Naive B cell (primary cell): ENCODE data around the gene HS6ST2. TPM values are rescaled to one million over a fixed set of nuclear protein-coding genes. Genes with fewer than 3 reads are reported as not detected.
"Not testable (repeated sequence)": the region's sequence is repeated elsewhere in the genome, so short reads cannot be mapped to it uniquely, and the experiment has no call there.

Experiments
- ATAC-seq, 2 donors: fragments of 150-1000 bp; cut with Tn5 transposase; 2 replicates each; pipeline ENCODE4 v1.10.0; 2021; ENCODE audit warnings: low read depth in 2 of 2, mild to moderate bottlenecking in 2 of 2, moderate library complexity in 2 of 2
- DNase-seq: peaks from one replicate; pipeline ENCODE4 v3.0.0; 2022
- H3K27ac Mint-ChIP-seq, 6 donors: one replicate each; pipeline ENCODE4 v1.8.0; 2020 to 2022; ENCODE audit warnings: mild to moderate bottlenecking in 6 of 6, mixed read lengths in 6 of 6, moderate library complexity in 5 of 6, inconsistent platforms in 2 of 6
- H3K27me3 Mint-ChIP-seq, 3 donors: one replicate each; pipeline ENCODE4 v1.8.0; 2021 to 2022; ENCODE audit warnings: mixed read lengths in 3 of 3, mild to moderate bottlenecking in 1 of 3
- H3K36me3 Mint-ChIP-seq, 2 donors: one replicate each; pipeline ENCODE4 v1.8.0; 2020 to 2022; ENCODE audit warnings: mixed read lengths in 2 of 2, inconsistent platforms in 1 of 2, mild to moderate bottlenecking in 1 of 2
- H3K4me1 Mint-ChIP-seq, 3 donors: one replicate each; pipeline ENCODE4 v1.8.0; 2020 to 2022; ENCODE audit warnings: mixed read lengths in 3 of 3, inconsistent platforms in 1 of 3, mild to moderate bottlenecking in 1 of 3, moderate library complexity in 1 of 3
- H3K4me3 Mint-ChIP-seq, 8 donors: one replicate each; pipeline ENCODE4 v1.8.0; 2020 to 2022; ENCODE audit warnings: mild to moderate bottlenecking in 8 of 8, mixed read lengths in 8 of 8, moderate library complexity in 8 of 8, inconsistent platforms in 2 of 8
- H3K9me3 Mint-ChIP-seq, 7 donors: one replicate each; pipeline ENCODE4 v1.8.0; 2020 to 2022; ENCODE audit warnings: mixed read lengths in 7 of 7, mild to moderate bottlenecking in 5 of 7, inconsistent platforms in 2 of 7, moderate library complexity in 1 of 7
- polyA plus RNA-seq, 6 donors: library from polyadenylated mRNA; unstranded; fragments of 300-500 nt; fragmentation: Illumina TruSeq; gene quantifications; one replicate each; pipeline ENCODE4 v1.2.3, GENCODE V29; 2021; ENCODE audit warnings: low read depth in 6 of 6

HS6ST2 gene
- polyA plus RNA-seq, 6 donors from 2014 or later, result not detected

GRCh38 chrX:132957211-132958090 is 978 bp downstream of the HS6ST2 start:
- Mint-ChIP-seq H3K27me3 (peaks cover 23 to 52% (median 32%) of the 10 kb centered on the region in 3 donors), H3K4me3 (peak overlapping the region in 5 of 8 donors; percentile 37 to 66 (median 51)), H3K4me1 (peaks cover 0 to 13% (median 5%) of the 10 kb centered on the region in 3 donors), H3K27ac (no peak overlapping the region), H3K9me3 (peaks cover 0 to 4% (median 0%) of the 10 kb centered on the region in 7 donors), H3K36me3 (peaks cover 0 to 8% of the 10 kb centered on the region in 2 donors)
- ATAC-seq (no peak), DNase-seq (no peak)

GRCh38 chrX:132956421-132957210 is 1.8 kb downstream of the HS6ST2 start:
- no peak overlapping the region for H3K27ac Mint-ChIP-seq
- peaks cover 0 to 8% of the 10 kb centered on the region in 2 donors for H3K36me3 Mint-ChIP-seq
- peak overlapping the region in 5 of 8 donors; percentile 38 to 66 (median 55) for H3K4me3 Mint-ChIP-seq
- no peak for ATAC-seq
- no peak for DNase-seq
- H3K4me1 Mint-ChIP-seq, result peaks cover 0 to 13% (median 5%) of the 10 kb centered on the region in 3 donors
- peaks cover 0 to 4% (median 0%) of the 10 kb centered on the region in 7 donors for H3K9me3 Mint-ChIP-seq
- peaks cover 19 to 52% (median 32%) of the 10 kb centered on the region in 3 donors for H3K27me3 Mint-ChIP-seq

- peak overlapping the region in 5 of 8 donors; percentile 23 to 70 (median 59) for H3K4me3 Mint-ChIP-seq
- peaks cover 24 to 51% (median 32%) of the 10 kb centered on the region in 3 donors for H3K27me3 Mint-ChIP-seq
- peaks cover 0 to 8% of the 10 kb centered on the region in 2 donors for H3K36me3 Mint-ChIP-seq
- H3K9me3 Mint-ChIP-seq, result peaks cover 0 to 4% (median 0%) of the 10 kb centered on the region in 7 donors
- ATAC-seq (no peak), DNase-seq (no peak)
- peaks cover 0 to 13% (median 5%) of the 10 kb centered on the region in 3 donors for H3K4me1 Mint-ChIP-seq
- H3K27ac Mint-ChIP-seq, result no peak overlapping the region
Measured at GRCh38 chrX:132955690-132956089, 2.7 kb downstream of the HS6ST2 start.

GRCh38 chrX:132954323-132954722 is 4.1 kb downstream of the HS6ST2 start:
- no peak for DNase-seq
- peaks cover 0 to 13% (median 5%) of the 10 kb centered on the region in 3 donors for H3K4me1 Mint-ChIP-seq

DNA sequence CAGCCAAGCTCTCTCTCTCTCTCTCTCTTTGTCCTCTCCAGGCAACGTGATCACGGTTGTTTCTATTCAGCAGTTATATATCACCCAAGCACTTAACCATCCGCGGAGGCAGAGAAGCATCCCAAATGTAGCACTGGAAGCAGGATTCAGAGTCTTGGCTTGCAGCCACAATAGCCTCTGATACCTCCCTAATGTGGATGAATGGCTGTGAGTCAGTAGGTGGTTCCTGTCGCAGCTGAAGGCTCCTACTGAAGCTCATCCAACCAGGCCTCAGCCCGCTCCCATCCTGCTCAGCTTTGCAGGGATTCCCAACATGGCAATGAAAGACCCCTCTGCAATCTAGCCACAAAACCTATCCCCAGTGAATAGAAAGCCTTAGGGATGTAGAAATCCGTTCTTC is 5.1 kb downstream of the HS6ST2 start:
- peaks cover 0 to 2% (median 0%) of the 10 kb centered on the region in 7 donors for H3K9me3 Mint-ChIP-seq
- H3K27me3 Mint-ChIP-seq, result peaks cover 20 to 37% (median 26%) of the 10 kb centered on the region in 3 donors
- H3K36me3 Mint-ChIP-seq, result peaks cover 0 to 8% of the 10 kb centered on the region in 2 donors
- ATAC-seq (no peak), DNase-seq (no peak)
- H3K4me1 Mint-ChIP-seq, result peaks cover 0 to 8% (median 5%) of the 10 kb centered on the region in 3 donors
- H3K27ac Mint-ChIP-seq, result no peak overlapping the region
- no peak overlapping the region for H3K4me3 Mint-ChIP-seq

More at GRCh38 chrX:132954323-132954722, 4.1 kb downstream of the HS6ST2 start:
- Mint-ChIP-seq H3K36me3 (peaks cover 0 to 8% of the 10 kb centered on the region in 2 donors), H3K27ac (no peak overlapping the region), H3K4me3 (no peak overlapping the region), H3K27me3 (peaks cover 24 to 44% (median 26%) of the 10 kb centered on the region in 3 donors), H3K9me3 (peaks cover 0 to 4% (median 0%) of the 10 kb centered on the region in 7 donors)
- no peak for ATAC-seq

GRCh38 chrX:132948648-132949260 is 9.7 kb downstream of the HS6ST2 start:
- peaks cover 4 to 9% (median 8%) of the 10 kb centered on the region in 3 donors for H3K27me3 Mint-ChIP-seq
- no peak for ATAC-seq
- no peak overlapping the region for H3K4me3 Mint-ChIP-seq
- H3K9me3 Mint-ChIP-seq, result peaks cover 0 to 8% (median 3%) of the 10 kb centered on the region in 7 donors
- no peaks in the 10 kb centered on the region for H3K36me3 Mint-ChIP-seq
- H3K27ac Mint-ChIP-seq, result no peak overlapping the region
- DNase-seq, result no peak
- H3K4me1 Mint-ChIP-seq, result no peaks in the 10 kb centered on the region

- not testable (repeated sequence) for H3K4me1 Mint-ChIP-seq, ATAC-seq
Measured at GRCh38 chrX:132945055-132945599, 13.3 kb downstream of the HS6ST2 start.

GRCh38 chrX:132940727-132941327 is 17.6 kb downstream of the HS6ST2 start:
- no peak overlapping the region for H3K27ac Mint-ChIP-seq

More at GRCh38 chrX:132945055-132945599, 13.3 kb downstream of the HS6ST2 start:
- not testable (repeated sequence) for H3K9me3 Mint-ChIP-seq, H3K27ac Mint-ChIP-seq, H3K36me3 Mint-ChIP-seq, H3K27me3 Mint-ChIP-seq, H3K4me3 Mint-ChIP-seq, DNase-seq

DNA sequence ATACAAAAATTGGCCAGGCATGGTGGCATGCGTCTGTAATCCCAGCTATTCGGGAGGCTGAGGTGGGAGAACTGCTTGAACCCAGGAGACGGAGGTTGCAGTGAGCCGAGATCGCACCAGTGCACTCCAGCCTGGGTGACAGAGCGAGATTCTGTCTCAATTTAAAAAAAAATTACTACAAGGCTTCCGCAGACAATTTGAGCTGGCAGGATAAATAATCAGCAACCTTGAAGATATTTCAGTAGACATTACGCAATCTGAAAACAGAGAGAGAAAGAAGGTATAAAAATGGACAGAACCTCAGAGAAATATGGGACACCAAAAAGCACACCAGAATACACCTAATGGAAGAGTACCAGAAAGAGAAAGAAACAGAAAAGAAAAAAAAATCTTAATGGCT is 25.3 kb downstream of the HS6ST2 start:
- H3K27me3 Mint-ChIP-seq, result peaks cover 0 to 21% (median 0%) of the 10 kb centered on the region in 3 donors
- H3K27ac Mint-ChIP-seq, result no peak overlapping the region
- DNase-seq (no peak), ATAC-seq (no peak)
- H3K36me3 Mint-ChIP-seq, result no peaks in the 10 kb centered on the region
- H3K4me3 Mint-ChIP-seq, result no peak overlapping the region
- H3K4me1 Mint-ChIP-seq, result no peaks in the 10 kb centered on the region
- H3K9me3 Mint-ChIP-seq, result no peaks in the 10 kb centered on the region

More at GRCh38 chrX:132940727-132941327, 17.6 kb downstream of the HS6ST2 start:
- no peak for ATAC-seq
- Mint-ChIP-seq H3K36me3 (no peaks in the 10 kb centered on the region), H3K9me3 (peaks cover 0 to 7% (median 2%) of the 10 kb centered on the region in 7 donors), H3K4me3 (no peak overlapping the region), H3K27me3 (no peaks in the 10 kb centered on the region), H3K4me1 (no peaks in the 10 kb centered on the region)
- DNase-seq, result no peak

- no peaks in the 10 kb centered on the region for H3K36me3 Mint-ChIP-seq
- no peak overlapping the region for H3K27ac Mint-ChIP-seq
- H3K9me3 Mint-ChIP-seq, result peaks cover 0 to 5% (median 0%) of the 10 kb centered on the region in 7 donors
- ATAC-seq (no peak), DNase-seq (no peak)
- H3K27me3 Mint-ChIP-seq, result peaks cover 0 to 23% (median 8%) of the 10 kb centered on the region in 3 donors
- H3K4me3 Mint-ChIP-seq, result no peak overlapping the region
- no peaks in the 10 kb centered on the region for H3K4me1 Mint-ChIP-seq
Measured at GRCh38 chrX:132924426-132924825, 34.0 kb downstream of the HS6ST2 start.

- Mint-ChIP-seq H3K9me3 (peaks cover 0 to 5% (median 0%) of the 10 kb centered on the region in 7 donors), H3K36me3 (no peaks in the 10 kb centered on the region), H3K4me1 (no peaks in the 10 kb centered on the region), H3K27me3 (no peaks in the 10 kb centered on the region), H3K4me3 (no peak overlapping the region), H3K27ac (no peak overlapping the region)
- ATAC-seq (no peak), DNase-seq (no peak)
Measured at GRCh38 chrX:132918523-132918922, 39.9 kb downstream of the HS6ST2 start.

- Mint-ChIP-seq H3K36me3 (no peaks in the 10 kb centered on the region), H3K4me3 (no peak overlapping the region), H3K27ac (no peak overlapping the region), H3K9me3 (peaks cover 0 to 7% (median 0%) of the 10 kb centered on the region in 7 donors), H3K4me1 (no peaks in the 10 kb centered on the region), H3K27me3 (no peaks in the 10 kb centered on the region)
- DNase-seq (no peak), ATAC-seq (no peak)
Measured at GRCh38 chrX:132916349-132916748, 42.1 kb downstream of the HS6ST2 start.
